ENCODE results near the gene LIN28B.

DNA sequence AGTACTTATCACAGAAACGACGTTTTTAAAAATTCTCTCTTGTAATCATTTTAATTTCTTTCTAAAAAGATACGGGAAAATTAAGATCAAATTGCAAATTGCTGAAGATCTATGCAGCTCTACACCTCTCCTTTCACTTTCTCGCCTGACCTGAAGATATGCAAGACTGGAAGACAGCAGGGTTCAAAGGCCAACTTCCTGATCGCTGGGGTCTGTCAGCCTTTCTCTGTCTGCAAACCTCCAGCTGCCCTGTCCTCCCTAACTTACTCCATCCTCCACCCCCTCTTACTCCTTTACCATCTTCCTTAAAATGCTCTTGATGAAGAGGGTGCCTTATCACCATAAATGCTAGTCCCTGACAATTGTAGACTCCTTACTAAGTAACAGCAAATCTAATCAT, 159.2 kb downstream of the LIN28B start:
- TF ChIP-seq, protein P1, sequence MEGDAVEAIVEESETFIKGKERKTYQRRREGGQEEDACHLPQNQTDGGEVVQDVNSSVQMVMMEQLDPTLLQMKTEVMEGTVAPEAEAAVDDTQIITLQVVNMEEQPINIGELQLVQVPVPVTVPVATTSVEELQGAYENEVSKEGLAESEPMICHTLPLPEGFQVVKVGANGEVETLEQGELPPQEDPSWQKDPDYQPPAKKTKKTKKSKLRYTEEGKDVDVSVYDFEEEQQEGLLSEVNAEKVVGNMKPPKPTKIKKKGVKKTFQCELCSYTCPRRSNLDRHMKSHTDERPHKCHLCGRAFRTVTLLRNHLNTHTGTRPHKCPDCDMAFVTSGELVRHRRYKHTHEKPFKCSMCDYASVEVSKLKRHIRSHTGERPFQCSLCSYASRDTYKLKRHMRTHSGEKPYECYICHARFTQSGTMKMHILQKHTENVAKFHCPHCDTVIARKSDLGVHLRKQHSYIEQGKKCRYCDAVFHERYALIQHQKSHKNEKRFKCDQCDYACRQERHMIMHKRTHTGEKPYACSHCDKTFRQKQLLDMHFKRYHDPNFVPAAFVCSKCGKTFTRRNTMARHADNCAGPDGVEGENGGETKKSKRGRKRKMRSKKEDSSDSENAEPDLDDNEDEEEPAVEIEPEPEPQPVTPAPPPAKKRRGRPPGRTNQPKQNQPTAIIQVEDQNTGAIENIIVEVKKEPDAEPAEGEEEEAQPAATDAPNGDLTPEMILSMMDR (IDR thresholded peaks at IDR 0.05), result no peak
- TF ChIP-seq POLR2A (IDR thresholded peaks at IDR 0.05), result no peak
